Naive B cell (primary cell): ENCODE measurements around the gene GNB1. TPM values are rescaled to one million over a fixed set of nuclear protein-coding genes. Genes with fewer than 3 reads are reported as not detected.
"Not testable (repeated sequence)": the region's sequence is repeated elsewhere in the genome, so short reads cannot be mapped to it uniquely, and the experiment has no call there.

Experiments used
- ATAC-seq, 2 donors: fragments of 150-1000 bp; cut with Tn5 transposase; 2 replicates each; pipeline ENCODE4 v1.10.0; 2021; ENCODE audit warnings: low read depth in 2 of 2, mild to moderate bottlenecking in 2 of 2, moderate library complexity in 2 of 2
- DNase-seq: peaks from one replicate; pipeline ENCODE4 v3.0.0; 2022
- H3K27ac Mint-ChIP-seq, 6 donors: one replicate each; pipeline ENCODE4 v1.8.0; 2020 to 2022; ENCODE audit warnings: mild to moderate bottlenecking in 6 of 6, mixed read lengths in 6 of 6, moderate library complexity in 5 of 6, inconsistent platforms in 2 of 6
- H3K27me3 Mint-ChIP-seq, 3 donors: one replicate each; pipeline ENCODE4 v1.8.0; 2021 to 2022; ENCODE audit warnings: mixed read lengths in 3 of 3, mild to moderate bottlenecking in 1 of 3
- H3K36me3 Mint-ChIP-seq, 2 donors: one replicate each; pipeline ENCODE4 v1.8.0; 2020 to 2022; ENCODE audit warnings: mixed read lengths in 2 of 2, inconsistent platforms in 1 of 2, mild to moderate bottlenecking in 1 of 2
- H3K4me1 Mint-ChIP-seq, 3 donors: one replicate each; pipeline ENCODE4 v1.8.0; 2020 to 2022; ENCODE audit warnings: mixed read lengths in 3 of 3, inconsistent platforms in 1 of 3, mild to moderate bottlenecking in 1 of 3, moderate library complexity in 1 of 3
- H3K4me3 Mint-ChIP-seq, 8 donors: one replicate each; pipeline ENCODE4 v1.8.0; 2020 to 2022; ENCODE audit warnings: mild to moderate bottlenecking in 8 of 8, mixed read lengths in 8 of 8, moderate library complexity in 8 of 8, inconsistent platforms in 2 of 8
- H3K9me3 Mint-ChIP-seq, 7 donors: one replicate each; pipeline ENCODE4 v1.8.0; 2020 to 2022; ENCODE audit warnings: mixed read lengths in 7 of 7, mild to moderate bottlenecking in 5 of 7, inconsistent platforms in 2 of 7, moderate library complexity in 1 of 7
- polyA plus RNA-seq, 6 donors: library from polyadenylated mRNA; unstranded; fragments of 300-500 nt; fragmentation: Illumina TruSeq; gene quantifications; one replicate each; pipeline ENCODE4 v1.2.3, GENCODE V29; 2021; ENCODE audit warnings: low read depth in 6 of 6

Gene GNB1
- polyA plus RNA-seq, 6 donors from 2014 or later: 57.9 to 131 (median 92.3) TPM

DNA sequence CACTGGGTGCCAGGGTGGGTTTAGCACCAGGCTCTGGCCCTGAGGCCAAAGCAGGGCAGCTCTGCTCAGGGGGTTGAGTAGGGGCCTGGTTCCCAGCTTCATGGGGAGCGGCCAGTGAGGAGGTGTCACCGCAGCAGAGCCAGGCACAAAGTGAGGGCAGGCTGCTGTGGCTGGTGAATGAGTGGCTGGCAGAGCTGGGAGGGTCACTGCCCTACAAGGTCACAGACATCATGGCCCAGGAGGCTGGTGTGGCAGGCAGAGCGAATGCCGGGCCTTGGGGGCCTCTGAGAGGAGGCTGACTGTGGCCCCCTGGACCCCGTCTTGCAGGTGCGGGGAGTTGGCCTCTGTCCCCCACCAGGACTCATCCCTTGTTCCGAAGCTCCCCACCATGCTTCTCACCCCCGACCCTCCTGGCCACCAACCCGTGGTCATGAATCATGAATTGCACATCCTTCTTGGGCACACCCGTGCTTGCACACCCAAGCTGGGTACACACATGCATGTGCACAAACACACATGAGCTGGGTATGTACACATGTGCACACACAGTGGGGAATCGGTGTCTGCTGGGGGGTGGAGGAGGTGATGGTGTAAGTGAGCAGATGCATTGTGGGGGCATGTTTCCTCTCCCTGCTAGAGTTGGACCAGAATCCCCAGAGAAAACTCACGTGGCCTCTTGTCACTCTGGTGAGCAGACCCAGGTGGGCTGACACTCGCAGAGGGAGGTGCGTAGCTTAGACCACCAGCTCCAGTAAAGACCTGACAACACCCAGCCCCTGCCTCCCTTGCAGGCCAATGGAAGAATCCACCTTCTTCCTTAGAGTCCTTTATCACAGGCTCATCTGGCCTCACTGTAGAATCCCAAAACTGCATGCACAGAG is 4.8 kb upstream of the GNB1 start:
- Mint-ChIP-seq H3K27ac (peak overlapping the region in 4 of 6 donors; percentile 7 to 78 (median 52)), H3K4me3 (peak overlapping the region in 7 of 8 donors; percentile 23 to 76 (median 47)), H3K9me3 (peaks cover 0 to 1% (median 0%) of the 10 kb centered on the region in 7 donors), H3K4me1 (peaks cover 48 to 55% (median 55%) of the 10 kb centered on the region in 3 donors), H3K27me3 (no peaks in the 10 kb centered on the region), H3K36me3 (no peaks in the 10 kb centered on the region)
- DNase-seq (peak; percentile 37), ATAC-seq (peak in 1 of 2 donors; percentile 27)

DNA sequence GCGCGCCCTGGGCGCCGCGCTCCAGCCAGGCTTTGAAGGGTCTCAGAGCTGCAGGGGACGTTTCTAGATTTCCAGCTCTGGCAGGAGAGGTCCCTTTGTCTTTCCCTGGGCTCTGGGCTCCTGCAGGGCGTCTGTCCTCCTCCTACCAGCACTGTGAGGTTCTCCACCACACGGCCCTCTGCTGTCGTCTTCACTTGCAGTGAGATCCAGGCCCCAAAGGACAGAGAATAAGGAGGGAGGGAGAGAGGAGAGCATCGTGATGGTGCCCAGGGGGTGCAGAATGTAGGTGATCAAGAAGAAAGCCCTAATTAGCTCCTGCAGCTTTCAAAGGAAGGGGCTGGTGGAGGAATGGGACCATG is 4.2 kb upstream of the GNB1 start:
- H3K36me3 Mint-ChIP-seq: no peaks in the 10 kb centered on the region
- H3K27me3 Mint-ChIP-seq: no peaks in the 10 kb centered on the region
- ATAC-seq: no peak
- peaks cover 48 to 55% (median 54%) of the 10 kb centered on the region in 3 donors for H3K4me1 Mint-ChIP-seq
- no peak for DNase-seq
- peaks cover 0 to 1% (median 0%) of the 10 kb centered on the region in 7 donors for H3K9me3 Mint-ChIP-seq
- H3K4me3 Mint-ChIP-seq: peak overlapping the region in 5 of 8 donors; percentile 19 to 80 (median 68)
- H3K27ac Mint-ChIP-seq: peak overlapping the region in 5 of 6 donors; percentile 75 to 91 (median 78)

GRCh38 chr1:1894354-1895059 is 3.6 kb upstream of the GNB1 start:
- Mint-ChIP-seq H3K36me3 (no peaks in the 10 kb centered on the region), H3K27me3 (no peaks in the 10 kb centered on the region), H3K4me3 (peak overlapping the region in 6 of 8 donors; percentile 36 to 80 (median 56)), H3K4me1 (peaks cover 44 to 56% (median 49%) of the 10 kb centered on the region in 3 donors), H3K9me3 (peaks cover 0 to 1% (median 0%) of the 10 kb centered on the region in 7 donors), H3K27ac (peak overlapping the region in 5 of 6 donors; percentile 75 to 96 (median 78))
- ATAC-seq (no peak), DNase-seq (no peak)

- H3K27ac Mint-ChIP-seq: no peak overlapping the region
- DNase-seq (no peak), ATAC-seq (no peak)
These were observed 3.1 kb upstream of the GNB1 start for GRCh38 chr1:1893997-1894353.

GRCh38 chr1:1893291-1893985 is 2.6 kb upstream of the GNB1 start:
- DNase-seq (no peak), ATAC-seq (no peak)
- Mint-ChIP-seq H3K27me3 (no peaks in the 10 kb centered on the region), H3K27ac (peak overlapping the region in 4 of 6 donors; percentile 76 to 88 (median 80)), H3K4me3 (peak overlapping the region in 7 of 8 donors; percentile 29 to 91 (median 59)), H3K9me3 (peaks cover 0 to 1% (median 0%) of the 10 kb centered on the region in 7 donors), H3K36me3 (no peaks in the 10 kb centered on the region), H3K4me1 (peaks cover 48 to 60% (median 52%) of the 10 kb centered on the region in 3 donors)

More at GRCh38 chr1:1893997-1894353, 3.1 kb upstream of the GNB1 start:
- peak overlapping the region in 2 of 8 donors; percentile 29 to 91 for H3K4me3 Mint-ChIP-seq
- no peaks in the 10 kb centered on the region for H3K27me3 Mint-ChIP-seq
- H3K9me3 Mint-ChIP-seq: peaks cover 0 to 1% (median 0%) of the 10 kb centered on the region in 7 donors
- no peaks in the 10 kb centered on the region for H3K36me3 Mint-ChIP-seq
- peaks cover 45 to 58% (median 48%) of the 10 kb centered on the region in 3 donors for H3K4me1 Mint-ChIP-seq

DNA sequence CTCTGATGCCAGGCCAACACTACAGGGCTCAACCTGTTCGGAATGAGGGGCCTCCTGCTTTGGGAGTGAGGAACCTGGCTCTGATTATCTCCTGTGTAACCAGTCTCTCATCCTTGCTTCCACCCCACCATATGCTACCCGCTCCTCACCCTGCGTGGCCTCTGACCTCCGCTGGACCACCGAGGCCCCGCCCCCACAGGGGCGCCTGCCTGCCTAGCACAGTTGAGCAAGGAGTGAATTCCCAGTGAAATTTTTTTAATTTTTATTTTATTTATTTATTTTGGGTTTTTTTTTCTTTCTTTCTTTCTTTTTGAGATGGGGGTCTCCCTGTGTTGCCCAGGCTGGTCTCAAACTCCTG is 1.9 kb upstream of the GNB1 start:
- Mint-ChIP-seq H3K4me3 (peak overlapping the region; percentile 86 to 95 (median 92)), H3K4me1 (peaks cover 49 to 62% (median 59%) of the 10 kb centered on the region in 3 donors), H3K27me3 (no peaks in the 10 kb centered on the region), H3K36me3 (no peaks in the 10 kb centered on the region), H3K9me3 (no peaks in the 10 kb centered on the region), H3K27ac (peak overlapping the region in 4 of 6 donors; percentile 94 to 98 (median 98))
- ATAC-seq (no peak), DNase-seq (no peak)

GRCh38 chr1:1892079-1892762 is 1.3 kb upstream of the GNB1 start:
- Mint-ChIP-seq H3K9me3 (no peaks in the 10 kb centered on the region), H3K4me1 (peaks cover 49 to 66% (median 61%) of the 10 kb centered on the region in 3 donors), H3K36me3 (no peaks in the 10 kb centered on the region), H3K27me3 (no peaks in the 10 kb centered on the region), H3K4me3 (peak overlapping the region; percentile 86 to 95 (median 92)), H3K27ac (peak overlapping the region; percentile 81 to 98 (median 96))
- ATAC-seq (no peak), DNase-seq (no peak)

DNA sequence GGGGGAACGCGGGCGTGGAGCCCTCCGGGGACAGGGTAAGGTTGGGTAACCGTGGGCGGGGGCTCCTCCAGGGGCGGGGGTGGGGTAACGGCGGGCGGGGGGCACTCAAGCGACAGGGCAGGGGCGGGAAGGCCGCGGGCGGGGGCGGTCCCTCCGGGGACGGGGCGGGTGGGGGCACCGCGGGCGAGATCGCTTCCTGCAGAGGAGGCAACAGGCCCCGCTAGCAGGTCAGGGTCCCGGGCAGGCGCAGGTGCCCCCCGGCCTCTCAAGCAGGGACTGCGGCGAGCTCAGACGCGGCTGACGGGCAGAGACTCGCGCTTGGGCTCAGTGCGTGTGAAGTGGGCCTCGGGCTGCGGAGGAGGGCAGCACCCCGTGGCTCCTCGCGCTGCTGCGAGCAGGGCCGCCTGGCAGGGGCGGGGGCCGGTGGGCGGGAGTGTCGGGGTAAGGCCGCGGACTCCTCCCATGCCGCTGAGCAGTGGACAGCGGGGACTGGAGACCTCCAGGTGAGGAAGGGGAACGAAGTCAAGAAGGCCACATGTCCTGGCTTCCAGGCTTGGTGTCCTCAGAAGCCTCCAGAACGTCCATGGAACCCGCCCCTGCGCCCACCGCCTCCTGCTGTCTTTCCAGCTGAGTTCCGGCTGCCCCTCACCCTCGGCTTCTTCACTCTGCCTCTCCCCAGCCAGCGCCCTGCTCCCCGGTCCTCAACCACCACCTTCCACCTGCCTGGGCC is 627 bp upstream of the GNB1 start:
- Mint-ChIP-seq H3K4me3 (peak overlapping the region; percentile 86 to 95 (median 92)), H3K27me3 (no peaks in the 10 kb centered on the region), H3K4me1 (peaks cover 53 to 68% (median 65%) of the 10 kb centered on the region in 3 donors), H3K27ac (peak overlapping the region; percentile 81 to 98 (median 98)), H3K36me3 (no peaks in the 10 kb centered on the region), H3K9me3 (no peaks in the 10 kb centered on the region)
- DNase-seq: no peak
- peak; percentile 39 to 42 for ATAC-seq

DNA sequence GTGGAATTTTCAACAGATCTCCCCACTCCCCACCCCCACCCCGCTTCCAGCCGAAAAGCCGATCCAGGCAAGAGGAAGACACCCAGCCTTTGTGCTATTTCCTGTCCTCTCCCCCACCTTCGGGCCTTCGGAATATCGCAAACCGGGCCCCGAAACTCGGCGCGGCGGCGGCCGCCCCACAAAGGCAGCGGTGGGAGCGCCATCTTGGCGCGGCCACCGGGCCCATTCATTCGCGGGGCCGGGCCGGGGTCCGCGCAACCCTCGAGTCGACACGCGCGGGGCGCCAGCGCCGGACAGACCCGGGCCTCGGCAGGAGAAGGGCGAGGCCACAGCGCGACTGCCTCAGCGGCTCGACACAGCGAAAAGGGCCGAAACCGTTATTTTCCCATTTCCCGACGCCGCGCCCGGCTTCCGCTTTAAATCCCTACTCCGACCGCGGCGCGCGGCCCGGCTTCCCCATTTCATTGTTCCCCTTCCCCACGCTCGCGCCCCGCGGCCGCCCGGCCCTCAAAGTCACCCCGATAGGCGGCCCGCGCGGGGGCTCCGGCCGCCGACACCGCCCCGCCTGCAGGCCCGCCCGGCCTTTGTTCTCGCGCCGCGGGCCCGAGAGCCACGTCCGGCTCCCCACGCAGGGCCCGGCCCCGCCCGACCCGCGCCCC is 911 bp downstream of the GNB1 start:
- Mint-ChIP-seq H3K4me1 (peaks cover 46 to 61% (median 57%) of the 10 kb centered on the region in 3 donors), H3K27ac (peak overlapping the region; percentile 81 to 95 (median 91)), H3K9me3 (no peaks in the 10 kb centered on the region), H3K4me3 (peak overlapping the region; percentile 80 to 95 (median 86)), H3K36me3 (no peaks in the 10 kb centered on the region), H3K27me3 (no peaks in the 10 kb centered on the region)
- ATAC-seq (peak; percentile 32 to 42), DNase-seq (peak; percentile 72)

DNA sequence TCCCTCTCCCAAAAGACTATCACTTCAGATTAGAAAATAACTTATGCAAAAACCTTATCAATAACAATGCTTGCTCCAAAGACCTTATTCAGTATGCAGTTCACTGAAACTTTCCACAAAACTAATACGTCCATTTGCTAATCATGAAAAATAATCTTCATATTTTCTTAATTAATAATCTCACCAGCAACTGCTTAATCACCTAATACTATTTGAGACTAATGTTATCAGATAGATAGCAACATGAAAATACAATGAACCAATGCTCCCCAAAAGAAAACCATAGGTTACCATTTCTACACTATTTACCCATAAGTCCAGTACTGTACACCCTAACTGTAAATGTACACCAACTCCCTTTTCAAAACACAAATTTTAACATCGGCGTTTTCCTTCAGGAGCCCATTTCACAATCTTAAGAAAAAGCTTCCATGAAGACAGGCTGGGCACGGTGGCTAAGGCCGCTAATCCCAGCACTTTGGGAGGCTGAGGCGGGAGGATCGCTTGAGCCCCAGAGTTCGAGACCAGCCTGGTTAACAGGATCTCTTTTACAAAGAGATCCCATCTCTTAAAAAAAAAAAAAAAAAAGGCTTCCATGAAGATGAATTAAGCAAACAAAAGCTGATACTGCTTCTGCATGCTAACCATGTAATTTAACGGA is 1.7 kb downstream of the GNB1 start:
- ATAC-seq (no peak), DNase-seq (no peak)
- peak overlapping the region; percentile 81 to 95 (median 86) for H3K27ac Mint-ChIP-seq
- no peaks in the 10 kb centered on the region for H3K9me3 Mint-ChIP-seq
- peaks cover 40 to 59% (median 51%) of the 10 kb centered on the region in 3 donors for H3K4me1 Mint-ChIP-seq
- H3K36me3 Mint-ChIP-seq: no peaks in the 10 kb centered on the region
- no peaks in the 10 kb centered on the region for H3K27me3 Mint-ChIP-seq
- peak overlapping the region; percentile 80 to 95 (median 86) for H3K4me3 Mint-ChIP-seq

- not testable (repeated sequence) for H3K36me3 Mint-ChIP-seq, DNase-seq, H3K27me3 Mint-ChIP-seq, H3K9me3 Mint-ChIP-seq, ATAC-seq
- Mint-ChIP-seq H3K4me1 (peaks cover 40 to 80% (median 72%) of the 10 kb centered on the region in 3 donors), H3K27ac (peak overlapping the region in 5 of 6 donors; percentile 32 to 90 (median 76)), H3K4me3 (peak overlapping the region in 1 of 8 donors; percentile 42)
These were observed 7.0 kb downstream of the GNB1 start for GRCh38 chr1:1883890-1884289.
